IMR-90 (cell line): Measurements from ENCODE around the gene SCARB1.

Experiments
- CEBPB ChIP-seq: IDR thresholded peaks from 2 replicates; pipeline ENCODE4 v1.6.1; 2012; ENCODE audit warnings: low read depth, low read length, improper control_type of control experiment
- FOS ChIP-seq: fragments of 150-350 bp; IDR thresholded peaks from 2 replicates; pipeline ENCODE4 v1.6.1; 2016; ENCODE audit warnings: low read depth, low read length
- MAFK ChIP-seq: IDR thresholded peaks from 2 replicates; pipeline ENCODE4 v1.6.1; 2012; ENCODE audit warnings: low read depth, low read length, improper control_type of control experiment
- MXI1 ChIP-seq: IDR thresholded peaks from 2 replicates; pipeline ENCODE4 v1.6.1; 2012; ENCODE audit warnings: low read depth, mild to moderate bottlenecking, low read length, moderate library complexity, borderline replicate concordance
- NFE2L2 ChIP-seq: fragments of 150-350 bp; IDR thresholded peaks from 2 replicates; pipeline ENCODE4 v1.6.1; 2016; ENCODE audit warnings: low read depth, mild to moderate bottlenecking, low read length
- POLR2A ChIP-seq: IDR thresholded peaks from 2 replicates; pipeline ENCODE4 v1.6.1; 2012; ENCODE audit warnings: mild to moderate bottlenecking, low read depth, low read length
- RAD21 ChIP-seq: IDR thresholded peaks from 2 replicates; pipeline ENCODE4 v1.6.1; 2012; ENCODE audit warnings: low read length, improper control_type of control experiment
- RCOR1 ChIP-seq: IDR thresholded peaks from 2 replicates; pipeline ENCODE4 v1.6.1; 2012; ENCODE audit warnings: mild to moderate bottlenecking, low read length, improper control_type of control experiment; ENCODE audit not compliant: insufficient replicate concordance
- RFX5 ChIP-seq: IDR thresholded peaks from 2 replicates; pipeline ENCODE4 v1.8.0; 2012; ENCODE audit warnings: low read depth, mild to moderate bottlenecking, low read length, moderate library complexity
- TF ChIP-seq, protein P1 (sequence below): conservative IDR thresholded peaks from 2 replicates; pipeline ENCODE4 v1.5.1; 2012; ENCODE audit warnings: mild to moderate bottlenecking, low read depth, low read length, improper control_type of control experiment
- TF ChIP-seq, protein P2 (sequence below): fragments of 150-350 bp; IDR thresholded peaks from 2 replicates; pipeline ENCODE4 v1.6.1; 2016; ENCODE audit warnings: low read depth, mild to moderate bottlenecking, low read length, moderate library complexity, borderline replicate concordance
- TF ChIP-seq, protein P3 (sequence below): fragments of 150-350 bp; IDR thresholded peaks from 2 replicates; pipeline ENCODE4 v1.6.1; 2017; ENCODE audit warnings: mild to moderate bottlenecking, antibody characterized with exemption, low read length, low read depth

DNA sequence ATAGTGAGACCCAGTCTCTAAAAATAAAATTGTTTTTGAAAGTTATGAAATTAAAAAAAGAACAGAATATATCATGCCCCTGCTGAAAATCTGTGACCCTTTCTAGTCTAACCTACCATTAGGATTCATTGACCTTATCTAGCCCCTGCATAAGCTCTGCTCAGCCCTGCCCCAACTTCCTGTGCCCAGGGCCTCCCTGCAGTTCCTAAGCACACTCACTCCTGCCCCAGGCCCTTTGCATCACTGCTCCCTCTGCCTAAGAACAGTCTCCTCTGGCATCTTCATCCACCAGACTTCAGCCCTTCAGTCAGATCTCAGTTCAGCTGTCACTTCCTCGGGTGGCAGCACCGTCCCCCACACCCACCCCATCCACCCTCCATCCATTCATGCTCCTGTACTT is 55.4 kb downstream of the SCARB1 start:
- TF ChIP-seq POLR2A = no peak
- TF ChIP-seq CEBPB = no peak
- TF ChIP-seq, protein P1, sequence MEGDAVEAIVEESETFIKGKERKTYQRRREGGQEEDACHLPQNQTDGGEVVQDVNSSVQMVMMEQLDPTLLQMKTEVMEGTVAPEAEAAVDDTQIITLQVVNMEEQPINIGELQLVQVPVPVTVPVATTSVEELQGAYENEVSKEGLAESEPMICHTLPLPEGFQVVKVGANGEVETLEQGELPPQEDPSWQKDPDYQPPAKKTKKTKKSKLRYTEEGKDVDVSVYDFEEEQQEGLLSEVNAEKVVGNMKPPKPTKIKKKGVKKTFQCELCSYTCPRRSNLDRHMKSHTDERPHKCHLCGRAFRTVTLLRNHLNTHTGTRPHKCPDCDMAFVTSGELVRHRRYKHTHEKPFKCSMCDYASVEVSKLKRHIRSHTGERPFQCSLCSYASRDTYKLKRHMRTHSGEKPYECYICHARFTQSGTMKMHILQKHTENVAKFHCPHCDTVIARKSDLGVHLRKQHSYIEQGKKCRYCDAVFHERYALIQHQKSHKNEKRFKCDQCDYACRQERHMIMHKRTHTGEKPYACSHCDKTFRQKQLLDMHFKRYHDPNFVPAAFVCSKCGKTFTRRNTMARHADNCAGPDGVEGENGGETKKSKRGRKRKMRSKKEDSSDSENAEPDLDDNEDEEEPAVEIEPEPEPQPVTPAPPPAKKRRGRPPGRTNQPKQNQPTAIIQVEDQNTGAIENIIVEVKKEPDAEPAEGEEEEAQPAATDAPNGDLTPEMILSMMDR = no peak
- no peak for TF ChIP-seq RCOR1
- TF ChIP-seq, protein P2, sequence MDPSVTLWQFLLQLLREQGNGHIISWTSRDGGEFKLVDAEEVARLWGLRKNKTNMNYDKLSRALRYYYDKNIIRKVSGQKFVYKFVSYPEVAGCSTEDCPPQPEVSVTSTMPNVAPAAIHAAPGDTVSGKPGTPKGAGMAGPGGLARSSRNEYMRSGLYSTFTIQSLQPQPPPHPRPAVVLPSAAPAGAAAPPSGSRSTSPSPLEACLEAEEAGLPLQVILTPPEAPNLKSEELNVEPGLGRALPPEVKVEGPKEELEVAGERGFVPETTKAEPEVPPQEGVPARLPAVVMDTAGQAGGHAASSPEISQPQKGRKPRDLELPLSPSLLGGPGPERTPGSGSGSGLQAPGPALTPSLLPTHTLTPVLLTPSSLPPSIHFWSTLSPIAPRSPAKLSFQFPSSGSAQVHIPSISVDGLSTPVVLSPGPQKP = no peak
- TF ChIP-seq RFX5 = no peak
- TF ChIP-seq, protein P3, sequence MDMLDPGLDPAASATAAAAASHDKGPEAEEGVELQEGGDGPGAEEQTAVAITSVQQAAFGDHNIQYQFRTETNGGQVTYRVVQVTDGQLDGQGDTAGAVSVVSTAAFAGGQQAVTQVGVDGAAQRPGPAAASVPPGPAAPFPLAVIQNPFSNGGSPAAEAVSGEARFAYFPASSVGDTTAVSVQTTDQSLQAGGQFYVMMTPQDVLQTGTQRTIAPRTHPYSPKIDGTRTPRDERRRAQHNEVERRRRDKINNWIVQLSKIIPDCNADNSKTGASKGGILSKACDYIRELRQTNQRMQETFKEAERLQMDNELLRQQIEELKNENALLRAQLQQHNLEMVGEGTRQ = no peak
- TF ChIP-seq RAD21 = no peak
- no peak for TF ChIP-seq MAFK
- TF ChIP-seq NFE2L2 = no peak
- TF ChIP-seq FOS = no peak
- TF ChIP-seq MXI1 = no peak
